C4-2B (cell line): ENCODE data around the gene PRODH.
"Not testable (repeated sequence)": the region's sequence is repeated elsewhere in the genome, so short reads cannot be mapped to it uniquely, and the experiment has no call there.

Source experiments
- H3K27ac ChIP-seq: fragments of 450-650 bp; 2 replicates; pipeline ENCODE4 v1.5.1; 2017
- CTCF ChIP-seq: fragments of 450-650 bp; conservative IDR thresholded peaks from 2 replicates; pipeline ENCODE4 v1.5.1; 2017; ENCODE audit warnings: mild to moderate bottlenecking
- ZFX ChIP-seq: fragments of 450-650 bp; IDR thresholded peaks from 2 replicates; pipeline ENCODE4 v1.6.1; 2017

Gene PRODH

GRCh38 chr22:18931905-18932652 lies 4.0 kb downstream of the PRODH start:
- TF ChIP-seq CTCF = no peak
- TF ChIP-seq ZFX = no peak
- H3K27ac ChIP-seq = no peak overlapping the region

- TF ChIP-seq CTCF (no peak), ZFX (no peak)
- H3K27ac ChIP-seq = no peak overlapping the region
Measured at GRCh38 chr22:18929459-18929858, 6.6 kb downstream of the PRODH start.

GRCh38 chr22:18927573-18927972 lies 8.5 kb downstream of the PRODH start:
- TF ChIP-seq ZFX (no peak), CTCF (no peak)
- no peak overlapping the region for H3K27ac ChIP-seq

GRCh38 chr22:18927020-18927419 lies 9.1 kb downstream of the PRODH start:
- TF ChIP-seq CTCF = no peak
- no peak for TF ChIP-seq ZFX
- no peak overlapping the region for H3K27ac ChIP-seq

- no peak for TF ChIP-seq CTCF
- TF ChIP-seq ZFX = no peak
- no peak overlapping the region for H3K27ac ChIP-seq
Measured at GRCh38 chr22:18925368-18926064, 10.6 kb downstream of the PRODH start.

- not testable (repeated sequence) for H3K27ac ChIP-seq
Measured at GRCh38 chr22:18920257-18920902, 15.7 kb downstream of the PRODH start.

GRCh38 chr22:18917818-18918217 lies 18.3 kb downstream of the PRODH start:
- not testable (repeated sequence) for H3K27ac ChIP-seq

GRCh38 chr22:18915550-18915949 lies 20.5 kb downstream of the PRODH start:
- not testable (repeated sequence) for H3K27ac ChIP-seq

- not testable (repeated sequence) for H3K27ac ChIP-seq
Measured at GRCh38 chr22:18914558-18914957, 21.5 kb downstream of the PRODH start.

GRCh38 chr22:18912264-18912946 lies 23.7 kb downstream of the PRODH start:
- not testable (repeated sequence) for H3K27ac ChIP-seq

GRCh38 chr22:18911535-18911934 lies 24.6 kb downstream of the PRODH start:
- not testable (repeated sequence) for H3K27ac ChIP-seq
